Hepatocyte (in vitro differentiated cells): ENCODE results near the gene CFL1. TPM values are rescaled to one million over a fixed set of nuclear protein-coding genes. Genes with fewer than 3 reads are reported as not detected.

ENCODE experiments used
- DNase-seq: peaks from one replicate; pipeline ENCODE4 v3.0.0-alpha.2; 2016; ENCODE audit warnings: low spot score
- H2AFZ ChIP-seq: fragments of 200-600 bp; sonication (generic); 2 replicates; pipeline ENCODE4 v1.6.0; 2016; ENCODE audit warnings: antibody characterized with exemption, mild to moderate bottlenecking
- H3K27ac ChIP-seq: fragments of 200-600 bp; sonication (generic); 2 replicates; pipeline ENCODE4 v1.5.1; 2016; ENCODE audit warnings: mild to moderate bottlenecking
- H3K27me3 ChIP-seq: fragments of 200-600 bp; sonication (generic); 2 replicates; pipeline ENCODE4 v1.6.1; 2016
- H3K36me3 ChIP-seq: fragments of 200-600 bp; sonication (generic); replicated peaks from 2 replicates; pipeline ENCODE4 v1.5.1; 2016; ENCODE audit warnings: low read depth; ENCODE audit not compliant: insufficient read depth
- H3K4me1 ChIP-seq: fragments of 200-600 bp; sonication (generic); 2 replicates; pipeline ENCODE4 v1.5.1; 2016; ENCODE audit warnings: mild to moderate bottlenecking, moderate library complexity; ENCODE audit not compliant: insufficient read depth
- H3K4me2 ChIP-seq: fragments of 200-600 bp; sonication (generic); 2 replicates; pipeline ENCODE4 v1.6.0; 2016
- H3K4me3 ChIP-seq: fragments of 200-600 bp; sonication (generic); 2 replicates; pipeline ENCODE4 v1.5.1; 2016; ENCODE audit warnings: mild to moderate bottlenecking
- H3K79me2 ChIP-seq: fragments of 200-600 bp; sonication (generic); 2 replicates; pipeline ENCODE4 v1.6.0; 2017; ENCODE audit warnings: mild to moderate bottlenecking
- H3K9me2 ChIP-seq: fragments of 200-600 bp; sonication (generic); replicated peaks from 2 replicates; pipeline ENCODE4 v1.6.0; 2017; ENCODE audit warnings: mild to moderate bottlenecking; ENCODE audit not compliant: insufficient read depth
- H3K9me3 ChIP-seq: fragments of 200-600 bp; sonication (generic); 2 replicates; pipeline ENCODE4 v1.5.1; 2016; ENCODE audit warnings: low read depth, mild to moderate bottlenecking
- H4K20me1 ChIP-seq: fragments of 200-600 bp; sonication (generic); 2 replicates; pipeline ENCODE4 v1.6.0; 2016; ENCODE audit warnings: mild to moderate bottlenecking; ENCODE audit not compliant: insufficient read depth, poor library complexity, severe bottlenecking
- EZH2 ChIP-seq: fragments of 200-600 bp; sonication (generic); IDR thresholded peaks from 2 replicates; pipeline ENCODE4 v1.6.1; 2016; ENCODE audit warnings: antibody characterized with exemption, mild to moderate bottlenecking, borderline replicate concordance
- EZH2phosphoT487 ChIP-seq: fragments of 200-600 bp; sonication (generic); IDR thresholded peaks from one replicate; pipeline ENCODE4 v1.6.1; 2018; ENCODE audit warnings: antibody characterized with exemption, mild to moderate bottlenecking, low read depth, moderate library complexity; ENCODE audit not compliant: unreplicated experiment, severe bottlenecking
- WGBS: methylation state at CpG from one replicate; pipeline ENCODE4 v1.1.6; 2016; ENCODE audit warnings: low lambda C conversion rate; ENCODE audit errors: missing lambda C conversion rate; 5-methylcytosine and 5-hydroxymethylcytosine counted together
- polyA plus RNA-seq: library from polyadenylated mRNA; unstranded; fragments of >200 nt; fragmentation: Nextera tagmentation; extraction: Ambion mirVana; gene quantifications from 2 replicates; pipeline ENCODE4 v1.2.1, GENCODE V29; 2016
- total RNA-seq: library from RNA; depleted of rRNA; stranded (reverse); fragments of >200 nt; gene quantifications from 2 replicates; pipeline ENCODE4 v1.2.3, GENCODE V29; 2014
- TF ChIP-seq, protein P1 (sequence below): fragments of 200-600 bp; sonication (generic); IDR thresholded peaks from 2 replicates; pipeline ENCODE4 v1.5.1; 2016; ENCODE audit warnings: antibody characterized with exemption, mild to moderate bottlenecking; ENCODE audit not compliant: poor library complexity

CFL1 gene
- total and polyA plus RNA-seq, 2 experiments from 2014 or later, result 720 to 1,698 TPM

DNA sequence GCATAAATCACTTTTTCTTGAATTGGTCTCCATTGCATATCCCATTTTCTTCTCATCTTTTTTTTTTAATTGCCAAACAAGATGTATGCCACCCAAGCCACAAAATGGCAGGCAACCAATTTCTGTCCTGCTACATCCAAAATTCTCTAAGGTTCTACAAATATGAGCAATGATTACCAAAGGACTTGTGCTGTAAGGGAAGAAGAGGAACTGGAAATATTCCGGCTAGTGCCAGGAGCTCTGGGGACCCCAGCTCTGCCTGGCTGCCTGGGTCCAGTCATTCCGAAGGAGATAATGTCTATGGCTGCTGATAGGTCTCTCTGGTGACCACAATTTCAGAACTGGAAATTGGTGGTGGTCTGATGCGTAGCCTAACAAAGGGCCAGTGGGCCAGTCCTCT lies 41.3 kb downstream of the CFL1 start:
- H3K4me2 ChIP-seq, result peak overlapping the region; percentile 67
- no peak for TF ChIP-seq EZH2
- TF ChIP-seq, protein P1, sequence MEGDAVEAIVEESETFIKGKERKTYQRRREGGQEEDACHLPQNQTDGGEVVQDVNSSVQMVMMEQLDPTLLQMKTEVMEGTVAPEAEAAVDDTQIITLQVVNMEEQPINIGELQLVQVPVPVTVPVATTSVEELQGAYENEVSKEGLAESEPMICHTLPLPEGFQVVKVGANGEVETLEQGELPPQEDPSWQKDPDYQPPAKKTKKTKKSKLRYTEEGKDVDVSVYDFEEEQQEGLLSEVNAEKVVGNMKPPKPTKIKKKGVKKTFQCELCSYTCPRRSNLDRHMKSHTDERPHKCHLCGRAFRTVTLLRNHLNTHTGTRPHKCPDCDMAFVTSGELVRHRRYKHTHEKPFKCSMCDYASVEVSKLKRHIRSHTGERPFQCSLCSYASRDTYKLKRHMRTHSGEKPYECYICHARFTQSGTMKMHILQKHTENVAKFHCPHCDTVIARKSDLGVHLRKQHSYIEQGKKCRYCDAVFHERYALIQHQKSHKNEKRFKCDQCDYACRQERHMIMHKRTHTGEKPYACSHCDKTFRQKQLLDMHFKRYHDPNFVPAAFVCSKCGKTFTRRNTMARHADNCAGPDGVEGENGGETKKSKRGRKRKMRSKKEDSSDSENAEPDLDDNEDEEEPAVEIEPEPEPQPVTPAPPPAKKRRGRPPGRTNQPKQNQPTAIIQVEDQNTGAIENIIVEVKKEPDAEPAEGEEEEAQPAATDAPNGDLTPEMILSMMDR, result no peak
- TF ChIP-seq EZH2phosphoT487, result no peak
- no peaks in the 10 kb centered on the region for H3K27me3 ChIP-seq
- H3K36me3 ChIP-seq, result no peaks in the 10 kb centered on the region
- WGBS, result 97% methylated on average over 3 of the region's 3 CpGs
- DNase-seq, result no peak
- no peak overlapping the region for H2AFZ ChIP-seq
- H3K27ac ChIP-seq, result peak overlapping the region; percentile 85
- H3K9me3 ChIP-seq, result no peaks in the 10 kb centered on the region
- no peaks in the 10 kb centered on the region for H3K9me2 ChIP-seq
- H3K4me1 ChIP-seq, result no peaks in the 10 kb centered on the region
- no peaks in the 10 kb centered on the region for H4K20me1 ChIP-seq
- no peak overlapping the region for H3K4me3 ChIP-seq
- peaks cover 18% of the 10 kb centered on the region for H3K79me2 ChIP-seq

DNA sequence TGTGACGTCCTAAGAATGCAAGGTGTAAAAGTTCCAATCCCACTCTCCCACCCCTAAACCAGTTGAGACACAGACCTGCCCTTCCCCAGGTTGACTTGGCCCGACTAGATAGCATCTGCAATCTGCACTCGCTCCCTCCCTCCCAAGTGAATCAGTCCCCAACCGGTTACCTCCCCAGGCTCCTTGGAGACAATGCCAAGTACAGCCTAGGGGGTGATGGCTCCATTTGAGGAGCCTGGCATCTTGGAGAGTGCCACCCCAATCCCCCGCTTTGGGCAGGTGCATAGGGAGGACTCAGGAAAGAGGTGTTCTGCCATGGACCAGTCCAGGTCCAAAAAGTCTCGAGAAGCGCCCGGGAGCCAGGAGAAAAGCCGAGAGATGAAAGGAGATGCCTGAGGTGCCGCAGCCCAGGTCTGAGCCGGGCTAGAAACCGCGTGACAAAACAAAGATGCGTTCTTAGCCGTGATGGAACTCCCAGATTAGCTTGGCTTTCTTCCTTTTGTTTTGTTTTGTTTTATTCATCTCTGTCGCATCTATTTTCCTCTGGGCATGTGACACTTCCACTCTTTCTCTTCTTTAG lies 42.9 kb downstream of the CFL1 start:
- Histone ChIP-seq H3K79me2 (peaks cover 18% of the 10 kb centered on the region), H2AFZ (no peak overlapping the region), H3K36me3 (no peaks in the 10 kb centered on the region), H3K4me3 (no peak overlapping the region), H3K9me2 (no peaks in the 10 kb centered on the region), H3K27ac (peak overlapping the region; percentile 86), H3K27me3 (no peaks in the 10 kb centered on the region), H3K4me1 (no peaks in the 10 kb centered on the region), H3K4me2 (peak overlapping the region; percentile 36), H4K20me1 (no peaks in the 10 kb centered on the region), H3K9me3 (no peaks in the 10 kb centered on the region)
- WGBS, result 77% methylated on average over 16 of the region's 16 CpGs
- no peak for TF ChIP-seq EZH2
- TF ChIP-seq EZH2phosphoT487, result no peak
- TF ChIP-seq, protein P1, result no peak
- DNase-seq, result no peak

DNA sequence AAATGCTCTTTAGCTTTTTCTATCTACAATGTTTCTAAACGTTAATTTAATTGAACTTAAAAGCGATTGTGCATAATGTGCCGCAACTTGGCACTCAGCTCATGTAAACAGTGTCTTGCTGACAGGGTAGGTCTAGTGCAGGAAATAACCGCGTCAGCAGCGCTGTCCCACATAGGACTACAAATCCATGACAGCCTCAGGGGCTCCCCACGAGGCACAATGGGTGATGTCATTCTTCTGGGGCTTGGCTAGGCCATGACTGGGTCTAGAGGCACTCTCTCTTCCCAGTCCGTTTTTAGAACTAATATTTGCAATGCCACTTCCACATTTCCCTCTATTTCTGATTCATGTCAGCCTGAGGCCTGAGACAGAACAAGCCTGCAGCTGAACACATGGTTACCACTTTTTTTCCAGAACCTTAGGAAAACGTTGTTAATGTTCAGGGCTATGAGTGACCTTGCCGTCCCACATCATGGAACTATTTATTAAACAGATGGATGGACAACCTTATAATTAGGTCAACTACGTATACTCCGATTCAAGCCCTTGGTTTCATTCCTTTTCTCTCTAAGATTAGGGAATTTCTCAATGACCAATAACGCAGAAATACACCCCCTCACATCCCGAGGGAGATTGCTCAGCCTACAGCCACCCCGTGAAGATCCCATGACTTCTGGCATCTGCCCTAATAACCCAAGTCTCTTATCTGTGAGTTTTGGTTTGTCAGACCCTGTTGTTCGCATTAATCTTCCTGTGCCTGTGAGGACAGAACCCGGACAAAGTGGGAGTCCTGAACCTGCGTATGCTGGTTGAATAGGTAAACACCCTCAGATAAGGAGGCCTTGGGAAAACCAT lies 43.6 kb downstream of the CFL1 start:
- H3K4me1 ChIP-seq, result no peaks in the 10 kb centered on the region
- WGBS, result 63% methylated on average over 18 of the region's 18 CpGs
- H4K20me1 ChIP-seq, result no peaks in the 10 kb centered on the region
- H3K27me3 ChIP-seq, result no peaks in the 10 kb centered on the region
- DNase-seq, result no peak
- H3K36me3 ChIP-seq, result no peaks in the 10 kb centered on the region
- no peaks in the 10 kb centered on the region for H3K9me2 ChIP-seq
- no peak overlapping the region for H2AFZ ChIP-seq
- no peaks in the 10 kb centered on the region for H3K9me3 ChIP-seq
- peak overlapping the region; percentile 86 for H3K27ac ChIP-seq
- TF ChIP-seq EZH2 (no peak), EZH2phosphoT487 (no peak)
- TF ChIP-seq, protein P1, result no peak
- peaks cover 18% of the 10 kb centered on the region for H3K79me2 ChIP-seq
- no peak overlapping the region for H3K4me2 ChIP-seq
- no peak overlapping the region for H3K4me3 ChIP-seq
